ENCODE results near the gene PEBP1.

GRCh38 chr12:118188690-118189371, 52.9 kb downstream of the PEBP1 start:
- TF ChIP-seq CTCF (optimal IDR thresholded peaks at IDR 0.05 in 1 of 3, IDR thresholded peaks at IDR 0.05 in 1 of 3, conservative IDR thresholded peaks at IDR 0.05 in 1 of 3; ENCODE audit: extremely low read depth in 1 of 3, insufficient read depth in 2 of 3, low read length in 3 of 3), result no peak
- no peak for TF ChIP-seq EZH2 (IDR thresholded peaks at IDR 0.05; ENCODE audit: low read length)

All from keratinocyte (primary cell).